GM10248 (cell line): ENCODE results near the gene ABHD6.

Experiments
- CTCF ChIA-PET: fragments of 300-600 bp; sonication (Branson Sonifier 250); formaldehyde crosslinking; extraction: SDS; loops from one replicate; lab custom pipeline; 2021; ENCODE audit warnings: antibody characterized with exemption; lab: Yijun Ruan, JAX
- POLR2A ChIA-PET: fragments of 350-650 bp; sonication (Branson Sonifier 250); formaldehyde crosslinking; extraction: SDS; loops from one replicate; lab custom pipeline; 2020; ENCODE audit warnings: antibody characterized with exemption; lab: Yijun Ruan, JAX
- DNase-seq: peaks from one replicate; pipeline ENCODE4 v3.0.0; 2012; ENCODE audit errors: extremely low spot score
- CTCF ChIP-seq: IDR thresholded peaks from 2 replicates; pipeline ENCODE4 v1.5.1; 2012; ENCODE audit warnings: mild to moderate bottlenecking, low read depth; ENCODE audit errors: extremely low read depth, missing control alignments, control extremely low read depth

ABHD6 gene

GRCh38 chr3:58204720-58205119 lies 32.9 kb upstream of the ABHD6 start:
- POLR2A ChIA-PET: interaction anchor here (1.2 to 1.5 kb wide), 2 partner anchors 8 to 10 kb away, joined by 5 to 9 read pairs; no protein-coding TSS in a partner anchor
- CTCF ChIA-PET: interaction anchor here (0.8 to 7.9 kb wide), 5 partner anchors 8 to 101 kb away, joined by 3 to 142 read pairs (median 4); partner anchors contain the start of genes DNASE1L3, HTD2 and RPP14
- no peak for DNase-seq
- no peak for TF ChIP-seq CTCF

- POLR2A ChIA-PET: no interaction called here
- CTCF ChIA-PET: interaction anchor here (1.2 to 7.9 kb wide), 4 partner anchors 8 to 100 kb away, joined by 3 to 142 read pairs (median 10); partner anchors contain the start of genes DNASE1L3, HTD2 and RPP14
- no peak for TF ChIP-seq CTCF
- no peak for DNase-seq
Observed at GRCh38 chr3:58205981-58206380, 31.6 kb upstream of the ABHD6 start.

GRCh38 chr3:58206406-58207011 lies 31.1 kb upstream of the ABHD6 start:
- no peak for DNase-seq
- ChIA-PET CTCF (interaction anchor here (4.0 to 7.9 kb wide), 2 partner anchors 8 to 12 kb away, joined by 27 to 142 read pairs; partner anchors contain the start of gene DNASE1L3), POLR2A (no interaction called here)
- TF ChIP-seq CTCF: no peak

- no peak for TF ChIP-seq CTCF
- CTCF ChIA-PET: interaction anchor here (0.7 to 13.8 kb wide), 4 partner anchors 10 to 99 kb away, joined by 3 to 195 read pairs (median 15); no protein-coding TSS in a partner anchor
- DNase-seq: no peak
- POLR2A ChIA-PET: no interaction called here
Observed at GRCh38 chr3:58207954-58208353, 29.6 kb upstream of the ABHD6 start.

- DNase-seq: no peak
- CTCF ChIA-PET: interaction anchor here (1.1 to 13.8 kb wide), 4 partner anchors 7 to 22 kb away, joined by 3 to 195 read pairs (median 84); no protein-coding TSS in a partner anchor
- TF ChIP-seq CTCF: no peak
- POLR2A ChIA-PET: interaction anchor here (1.1 kb wide), 1 partner anchor 9 kb away, joined by 3 read pairs; no protein-coding TSS in a partner anchor
Observed at GRCh38 chr3:58209933-58210332, 27.7 kb upstream of the ABHD6 start.

- ChIA-PET CTCF (interaction anchor here (1.1 to 13.8 kb wide), 6 partner anchors 7 to 23 kb away, joined by 3 to 195 read pairs (median 84); partner anchors contain the start of gene ABHD6), POLR2A (interaction anchor here (1.1 kb wide), 1 partner anchor 10 kb away, joined by 3 read pairs; no protein-coding TSS in a partner anchor)
- no peak for TF ChIP-seq CTCF
- no peak for DNase-seq
Observed at GRCh38 chr3:58210761-58211460, 26.7 kb upstream of the ABHD6 start, which contains the start of gene DNASE1L3. Gene DNASE1L3 (minus strand): TSS chr3:58210972. CDS start chr3:58210906, 66 bp downstream.
